CD14-positive monocyte (primary cell): ENCODE measurements around the gene PKDREJ. TPM values are rescaled to one million over a fixed set of nuclear protein-coding genes. Genes with fewer than 3 reads are reported as not detected.

ENCODE experiments used
- DNase-seq, 3 donors: peaks; one replicate each; pipeline ENCODE4 v3.0.0-alpha.2; 2011 to 2022
- H2AFZ ChIP-seq: 2 replicates; pipeline ENCODE4 v1.6.0; 2012; ENCODE audit warnings: mild to moderate bottlenecking, low read depth, low read length, inconsistent platforms; ENCODE audit not compliant: insufficient read depth, poor library complexity, severe bottlenecking
- H3K27ac ChIP-seq, 2 donors: 1 replicate in 1 of 2; 2 replicates in 1 of 2; pipeline ENCODE4 v1.5.1; 2012 to 2013; ENCODE audit warnings: low read length in 2 of 2, control low read depth in 1 of 2, inconsistent platforms in 1 of 2, low read depth in 1 of 2, mild to moderate bottlenecking in 1 of 2
- H3K27me3 ChIP-seq, 2 donors: one replicate each; pipeline versions ENCODE4 v1.6.0 to v1.6.1; 2011 to 2013; ENCODE audit warnings: low read length in 2 of 2; ENCODE audit not compliant: control insufficient read depth in 2 of 2, insufficient read depth in 2 of 2
- H3K36me3 ChIP-seq, 2 donors: replicated peaks in 1 of 2; 1 replicate in 1 of 2; 2 replicates in 1 of 2; pipeline versions ENCODE4 v1.5.1 to v1.6.1; 2012 to 2013; ENCODE audit warnings: low read length in 2 of 2, control low read depth in 1 of 2, inconsistent platforms in 1 of 2, mild to moderate bottlenecking in 1 of 2; ENCODE audit not compliant: insufficient read depth in 2 of 2, control insufficient read depth in 1 of 2
- H3K4me1 ChIP-seq, 2 donors: 1 replicate in 1 of 2; 2 replicates in 1 of 2; pipeline versions ENCODE4 v1.5.1 to v1.6.1; 2012 to 2013; ENCODE audit warnings: low read length in 2 of 2, control low read depth in 1 of 2, inconsistent platforms in 1 of 2, mild to moderate bottlenecking in 1 of 2, moderate library complexity in 1 of 2; ENCODE audit not compliant: insufficient read depth in 2 of 2, control insufficient read depth in 1 of 2
- H3K4me2 ChIP-seq: replicated peaks from 2 replicates; pipeline ENCODE3; 2012; ENCODE audit warnings: low read length, moderate library complexity, mild to moderate bottlenecking; ENCODE audit not compliant: poor library complexity, severe bottlenecking; ENCODE audit errors: extremely low read depth
- H3K4me3 ChIP-seq, 3 experiments: fragments of 200-600 bp in 1 of 3; sonication (generic) in 1 of 3; replicated peaks in 1 of 3; 1 replicate in 2 of 3; 2 replicates in 1 of 3; pipeline ENCODE4 v1.5.1; 2011 to 2013; ENCODE audit warnings: low read length in 3 of 3, mild to moderate bottlenecking in 3 of 3, control low read depth in 2 of 3, low read depth in 2 of 3, inconsistent platforms in 1 of 3, moderate library complexity in 1 of 3
- H3K79me2 ChIP-seq: 2 replicates; pipeline ENCODE4 v1.6.0; 2012; ENCODE audit warnings: mild to moderate bottlenecking, control low read depth, inconsistent platforms, low read length, moderate library complexity; ENCODE audit not compliant: insufficient read depth
- H3K9ac ChIP-seq: 2 replicates; pipeline ENCODE4 v1.6.0; 2017; ENCODE audit warnings: low read length, mild to moderate bottlenecking; ENCODE audit not compliant: insufficient read depth, poor library complexity, severe bottlenecking
- H3K9me3 ChIP-seq, 2 donors: replicated peaks in 1 of 2; 1 replicate in 1 of 2; 2 replicates in 1 of 2; pipeline versions ENCODE4 v1.5.1 to v1.6.1; 2012 to 2013; ENCODE audit warnings: low read length in 2 of 2, control low read depth in 1 of 2; ENCODE audit not compliant: control insufficient read depth in 1 of 2, insufficient read depth in 1 of 2
- H4K20me1 ChIP-seq: 2 replicates; pipeline ENCODE4 v1.6.0; 2012; ENCODE audit warnings: mild to moderate bottlenecking, low read length, control low read depth, moderate library complexity; ENCODE audit not compliant: insufficient read depth
- H3K27ac Mint-ChIP-seq, 7 donors: one replicate each; pipeline ENCODE4 v1.8.0; 2020; ENCODE audit warnings: mild to moderate bottlenecking in 7 of 7, mixed read lengths in 7 of 7, moderate library complexity in 6 of 7, inconsistent platforms in 2 of 7
- H3K27me3 Mint-ChIP-seq, 3 donors: one replicate each; pipeline ENCODE4 v1.8.0; 2021 to 2022; ENCODE audit warnings: low read depth in 3 of 3, mild to moderate bottlenecking in 3 of 3, mixed read lengths in 3 of 3, moderate library complexity in 3 of 3, inconsistent platforms in 1 of 3
- H3K36me3 Mint-ChIP-seq, 2 donors: one replicate each; pipeline ENCODE4 v1.8.0; 2020; ENCODE audit warnings: mixed read lengths in 2 of 2, inconsistent platforms in 1 of 2, mild to moderate bottlenecking in 1 of 2
- H3K4me1 Mint-ChIP-seq: one replicate; pipeline ENCODE4 v1.8.0; 2020; ENCODE audit warnings: mild to moderate bottlenecking, mixed read lengths
- H3K4me3 Mint-ChIP-seq, 2 donors: one replicate each; pipeline ENCODE4 v1.8.0; 2020; ENCODE audit warnings: mild to moderate bottlenecking in 2 of 2, mixed read lengths in 2 of 2, moderate library complexity in 1 of 2
- H3K9me3 Mint-ChIP-seq, 7 donors: one replicate each; pipeline ENCODE4 v1.8.0; 2020 to 2022; ENCODE audit warnings: mixed read lengths in 7 of 7, mild to moderate bottlenecking in 6 of 7, moderate library complexity in 6 of 7, inconsistent platforms in 2 of 7
- CTCF ChIP-seq: fragments of 200-600 bp; IDR thresholded peaks from one replicate; pipeline ENCODE4 v1.8.0; 2022; ENCODE audit warnings: antibody characterized with exemption, mild to moderate bottlenecking
- WGBS: methylation state at CpG from one replicate; pipeline ENCODE4 v1.1.5; 2013; ENCODE audit warnings: missing lambda C conversion rate; ENCODE audit not compliant: insufficient coverage; 5-methylcytosine and 5-hydroxymethylcytosine counted together
- intact Hi-C, 2 donors: fragments of 100-400 bp; cut with micrococcal nuclease; formaldehyde crosslinking; loops; one replicate each; pipeline versions ENCODE4 v1.15.0 to v1.15.1; 2023
- polyA plus RNA-seq, 3 donors: library from polyadenylated mRNA; depleted of rRNA in 1 of 3; unstranded in 2 of 3; stranded (reverse) in 1 of 3; fragments of 300-500 nt in 2 of 3; fragments of >200 nt in 1 of 3; fragmentation: Illumina TruSeq in 2 of 3; gene quantifications; 1 replicate in 2 of 3; 2 replicates in 1 of 3; pipeline ENCODE4 v1.2.3, GENCODE V29; 2012 to 2021

Gene PKDREJ
- polyA plus RNA-seq, 3 donors, result not detected

GRCh38 chr22:46240073-46240472 lies 23.1 kb downstream of the PKDREJ start:
- H3K27me3 Mint-ChIP-seq, result no peaks in the 10 kb centered on the region
- H3K4me1 ChIP-seq, result peaks cover 21 to 25% of the 10 kb centered on the region in 2 donors
- WGBS, result 92% methylated on average over 2 of the region's 2 CpGs
- peaks cover 12 to 58% of the 10 kb centered on the region in 2 donors for H3K36me3 ChIP-seq
- no peaks in the 10 kb centered on the region for H3K9me3 Mint-ChIP-seq
- peaks cover 19% of the 10 kb centered on the region for H3K4me1 Mint-ChIP-seq
- H3K9me3 ChIP-seq, result no peaks in the 10 kb centered on the region
- H3K36me3 Mint-ChIP-seq, result peaks cover 50 to 60% of the 10 kb centered on the region in 2 donors
- no peak overlapping the region for H2AFZ ChIP-seq
- no peaks in the 10 kb centered on the region for H4K20me1 ChIP-seq
- no peak for TF ChIP-seq CTCF
- no peak overlapping the region for H3K4me2 ChIP-seq
- no peak overlapping the region for H3K9ac ChIP-seq
- H3K4me3 Mint-ChIP-seq, result no peak overlapping the region
- DNase-seq, result no peak
- intact Hi-C loops, result no loop called here
- H3K4me3 ChIP-seq, result no peak overlapping the region
- H3K79me2 ChIP-seq, result no peaks in the 10 kb centered on the region
- peak overlapping the region in 1 of 7 donors; percentile 19 for H3K27ac Mint-ChIP-seq
- H3K27ac ChIP-seq, result no peak overlapping the region
- H3K27me3 ChIP-seq, result no peaks in the 10 kb centered on the region

GRCh38 chr22:46239261-46240048 lies 23.7 kb downstream of the PKDREJ start:
- Histone ChIP-seq H3K4me1 (peaks cover 21 to 25% of the 10 kb centered on the region in 2 donors), H3K9me3 (no peaks in the 10 kb centered on the region), H3K79me2 (no peaks in the 10 kb centered on the region), H3K36me3 (peaks cover 10 to 58% of the 10 kb centered on the region in 2 donors), H3K9ac (no peak overlapping the region), H4K20me1 (no peaks in the 10 kb centered on the region), H2AFZ (no peak overlapping the region), H3K27ac (no peak overlapping the region), H3K27me3 (no peaks in the 10 kb centered on the region), H3K4me2 (no peak overlapping the region), H3K4me3 (no peak overlapping the region)
- intact Hi-C loops, result no loop called here
- WGBS, result 38% methylated on average over 5 of the region's 20 CpGs
- Mint-ChIP-seq H3K36me3 (peaks cover 50 to 57% of the 10 kb centered on the region in 2 donors), H3K4me1 (peaks cover 19% of the 10 kb centered on the region), H3K9me3 (no peaks in the 10 kb centered on the region), H3K4me3 (no peak overlapping the region), H3K27me3 (no peaks in the 10 kb centered on the region), H3K27ac (peak overlapping the region in 2 of 7 donors; percentile 19 to 76)
- no peak for DNase-seq
- TF ChIP-seq CTCF, result no peak
